GM12878 (cell line): ENCODE data around the gene N4BP2L1. TPM values are rescaled to one million over a fixed set of nuclear protein-coding genes. Genes with fewer than 3 reads are reported as not detected.

Experiments
- BACH1 ChIP-seq: fragments of 450-650 bp; IDR thresholded peaks from 2 replicates; pipeline ENCODE4 v1.6.1; 2017; ENCODE audit warnings: mild to moderate bottlenecking, borderline replicate concordance
- HDAC2 ChIP-seq: fragments of 200-600 bp; sonication (generic); IDR thresholded peaks from 2 replicates; pipeline ENCODE4 v1.6.1; 2017
- JUNB ChIP-seq: IDR thresholded peaks from 2 replicates; pipeline ENCODE4 v1.6.1; 2016; ENCODE audit warnings: antibody characterized with exemption, mild to moderate bottlenecking
- KLF5 ChIP-seq: fragments of 450-650 bp; IDR thresholded peaks from 2 replicates; pipeline ENCODE4 v1.6.1; 2014; ENCODE audit warnings: mild to moderate bottlenecking; ENCODE audit not compliant: partially characterized antibody
- RB1 ChIP-seq: fragments of 450-650 bp; formaldehyde crosslinking; IDR thresholded peaks from 2 replicates; pipeline ENCODE4 v1.6.1; 2017; ENCODE audit warnings: mild to moderate bottlenecking, borderline replicate concordance
- RCOR1 ChIP-seq: conservative IDR thresholded peaks from 2 replicates; pipeline ENCODE4 v1.6.1; 2012; ENCODE audit warnings: low read depth, low read length, improper control_type of control experiment
- RUNX3 ChIP-seq: IDR thresholded peaks from 2 replicates; pipeline ENCODE4 v1.6.1; 2012; ENCODE audit warnings: low read length, inconsistent platforms
- SUPT20H ChIP-seq: IDR thresholded peaks from 2 replicates; pipeline ENCODE4 v1.6.1; 2011; ENCODE audit warnings: low read depth, mild to moderate bottlenecking, low read length, moderate library complexity, borderline replicate concordance; ENCODE audit not compliant: control insufficient read depth
- TAF1 ChIP-seq: IDR thresholded peaks from 2 replicates; pipeline ENCODE4 v1.6.1; 2011; ENCODE audit warnings: mild to moderate bottlenecking, low read depth, low read length, borderline replicate concordance
- TARDBP ChIP-seq: IDR thresholded peaks from 2 replicates; pipeline ENCODE4 v1.6.1; 2016; ENCODE audit warnings: borderline replicate concordance
- USF1 ChIP-seq: IDR thresholded peaks from 2 replicates; pipeline ENCODE4 v1.6.1; 2011; ENCODE audit warnings: borderline replicate concordance, low read depth, mild to moderate bottlenecking, moderate library complexity, mixed read lengths, low read length; ENCODE audit not compliant: insufficient read depth; ENCODE audit errors: extremely low read length
- polyA plus RNA-seq, 11 experiments: library from polyadenylated mRNA; depleted of rRNA in 4 of 11; unstranded in 6 of 11; stranded (reverse) in 5 of 11; fragments of >200 nt; fragmentation: Nextera tagmentation in 4 of 11; fragmentation: Illumina TruSeq in 1 of 11; extraction: Ambion mirVana in 4 of 11; extraction: Trizol in 1 of 11; gene quantifications; 1 replicate in 1 of 11; 2 replicates in 10 of 11; pipeline versions ENCODE4 v1.2.1 to v1.2.3, GENCODE V29; 2011 to 2016; ENCODE audit warnings: inconsistent platforms in 2 of 11, missing spikeins in 2 of 11, low read depth in 1 of 11
- total RNA-seq, 4 experiments: library from RNA; depleted of rRNA in 3 of 4; stranded (reverse); fragments of >200 nt in 3 of 4; fragmentation: Illumina TruSeq in 1 of 4; extraction: Trizol in 1 of 4; gene quantifications; 2 replicates each; pipeline versions ENCODE4 v1.2.1 to v1.2.3, GENCODE V29; 2013 to 2021
- TF ChIP-seq, protein P1 (sequence below): fragments of 450-650 bp; IDR thresholded peaks from 2 replicates; pipeline ENCODE4 v1.6.1; 2014; ENCODE audit warnings: mild to moderate bottlenecking
- TF ChIP-seq, protein P2 (sequence below): fragments of 450-650 bp; IDR thresholded peaks from 2 replicates; pipeline ENCODE4 v1.6.1; 2018; ENCODE audit warnings: borderline replicate concordance, mild to moderate bottlenecking; ENCODE audit not compliant: partially characterized antibody
- TF ChIP-seq, protein P3 (sequence below): fragments of 450-650 bp; IDR thresholded peaks from 2 replicates; pipeline ENCODE4 v1.6.1; 2018; ENCODE audit warnings: mild to moderate bottlenecking, low read depth, moderate library complexity; ENCODE audit not compliant: partially characterized antibody

The N4BP2L1 gene
- total and polyA plus RNA-seq, 10 of the 15 experiments (the other 5 are each of a cell fraction or from before 2014, with no cell fraction given), result 3.3 to 42.5 (median 16.2) TPM

DNA sequence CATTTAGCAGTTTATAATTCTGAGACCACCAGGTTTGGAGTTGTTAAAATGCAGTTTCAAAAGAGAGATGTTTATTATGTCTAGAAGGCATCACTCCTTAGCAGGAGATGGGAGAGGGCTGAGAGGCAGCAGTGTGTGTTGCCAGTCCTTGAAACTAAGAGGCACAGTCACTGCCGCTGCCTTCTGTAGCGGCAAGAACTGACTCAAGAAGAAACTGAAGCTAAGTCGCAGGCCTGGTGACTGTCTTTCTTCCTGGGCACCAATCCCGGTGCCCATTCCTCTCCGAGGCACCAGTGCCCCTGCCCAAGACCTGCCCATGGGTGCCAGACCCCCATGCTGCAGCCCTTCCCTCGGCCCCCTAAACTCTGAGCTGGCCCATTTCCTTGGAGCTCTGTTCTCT lies 20.1 kb downstream of the N4BP2L1 start (continued):
- no peak for TF ChIP-seq SUPT20H
- TF ChIP-seq RCOR1, result no peak
- TF ChIP-seq TARDBP, result no peak
- TF ChIP-seq RUNX3, result no peak
- TF ChIP-seq, protein P1, sequence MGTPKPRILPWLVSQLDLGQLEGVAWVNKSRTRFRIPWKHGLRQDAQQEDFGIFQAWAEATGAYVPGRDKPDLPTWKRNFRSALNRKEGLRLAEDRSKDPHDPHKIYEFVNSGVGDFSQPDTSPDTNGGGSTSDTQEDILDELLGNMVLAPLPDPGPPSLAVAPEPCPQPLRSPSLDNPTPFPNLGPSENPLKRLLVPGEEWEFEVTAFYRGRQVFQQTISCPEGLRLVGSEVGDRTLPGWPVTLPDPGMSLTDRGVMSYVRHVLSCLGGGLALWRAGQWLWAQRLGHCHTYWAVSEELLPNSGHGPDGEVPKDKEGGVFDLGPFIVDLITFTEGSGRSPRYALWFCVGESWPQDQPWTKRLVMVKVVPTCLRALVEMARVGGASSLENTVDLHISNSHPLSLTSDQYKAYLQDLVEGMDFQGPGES, result no peak
- TF ChIP-seq, protein P2, sequence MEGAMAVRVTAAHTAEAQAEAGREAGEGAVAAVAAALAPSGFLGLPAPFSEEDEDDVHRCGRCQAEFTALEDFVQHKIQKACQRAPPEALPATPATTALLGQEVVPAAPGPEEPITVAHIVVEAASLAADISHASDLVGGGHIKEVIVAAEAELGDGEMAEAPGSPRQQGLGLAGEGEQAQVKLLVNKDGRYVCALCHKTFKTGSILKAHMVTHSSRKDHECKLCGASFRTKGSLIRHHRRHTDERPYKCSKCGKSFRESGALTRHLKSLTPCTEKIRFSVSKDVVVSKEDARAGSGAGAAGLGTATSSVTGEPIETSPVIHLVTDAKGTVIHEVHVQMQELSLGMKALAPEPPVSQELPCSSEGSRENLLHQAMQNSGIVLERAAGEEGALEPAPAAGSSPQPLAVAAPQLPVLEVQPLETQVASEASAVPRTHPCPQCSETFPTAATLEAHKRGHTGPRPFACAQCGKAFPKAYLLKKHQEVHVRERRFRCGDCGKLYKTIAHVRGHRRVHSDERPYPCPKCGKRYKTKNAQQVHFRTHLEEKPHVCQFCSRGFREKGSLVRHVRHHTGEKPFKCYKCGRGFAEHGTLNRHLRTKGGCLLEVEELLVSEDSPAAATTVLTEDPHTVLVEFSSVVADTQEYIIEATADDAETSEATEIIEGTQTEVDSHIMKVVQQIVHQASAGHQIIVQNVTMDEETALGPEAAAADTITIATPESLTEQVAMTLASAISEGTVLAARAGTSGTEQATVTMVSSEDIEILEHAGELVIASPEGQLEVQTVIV, result no peak
- no peak for TF ChIP-seq KLF5
- TF ChIP-seq, protein P3, sequence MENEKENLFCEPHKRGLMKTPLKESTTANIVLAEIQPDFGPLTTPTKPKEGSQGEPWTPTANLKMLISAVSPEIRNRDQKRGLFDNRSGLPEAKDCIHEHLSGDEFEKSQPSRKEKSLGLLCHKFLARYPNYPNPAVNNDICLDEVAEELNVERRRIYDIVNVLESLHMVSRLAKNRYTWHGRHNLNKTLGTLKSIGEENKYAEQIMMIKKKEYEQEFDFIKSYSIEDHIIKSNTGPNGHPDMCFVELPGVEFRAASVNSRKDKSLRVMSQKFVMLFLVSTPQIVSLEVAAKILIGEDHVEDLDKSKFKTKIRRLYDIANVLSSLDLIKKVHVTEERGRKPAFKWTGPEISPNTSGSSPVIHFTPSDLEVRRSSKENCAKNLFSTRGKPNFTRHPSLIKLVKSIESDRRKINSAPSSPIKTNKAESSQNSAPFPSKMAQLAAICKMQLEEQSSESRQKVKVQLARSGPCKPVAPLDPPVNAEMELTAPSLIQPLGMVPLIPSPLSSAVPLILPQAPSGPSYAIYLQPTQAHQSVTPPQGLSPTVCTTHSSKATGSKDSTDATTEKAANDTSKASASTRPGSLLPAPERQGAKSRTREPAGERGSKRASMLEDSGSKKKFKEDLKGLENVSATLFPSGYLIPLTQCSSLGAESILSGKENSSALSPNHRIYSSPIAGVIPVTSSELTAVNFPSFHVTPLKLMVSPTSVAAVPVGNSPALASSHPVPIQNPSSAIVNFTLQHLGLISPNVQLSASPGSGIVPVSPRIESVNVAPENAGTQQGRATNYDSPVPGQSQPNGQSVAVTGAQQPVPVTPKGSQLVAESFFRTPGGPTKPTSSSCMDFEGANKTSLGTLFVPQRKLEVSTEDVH, result no peak
- TF ChIP-seq JUNB, result peak; percentile 71; the same call in 1 of the 2 replicates
- TF ChIP-seq HDAC2, result no peak
- TF ChIP-seq USF1, result no peak
- TF ChIP-seq BACH1, result no peak
- no peak for TF ChIP-seq RB1
- 0 out of 2 replicates have a peak, but pooled peaks have one; percentile 11 for TF ChIP-seq TAF1
- TF ChIP-seq, all 136 proteins: peak for 4
